ENCODE data around the gene CCDC138.

CCDC138 gene

GRCh38 chr2:108923736-108924579 is 137.4 kb downstream of the CCDC138 start:
- no peak overlapping the region for H3K27ac ChIP-seq
- TF ChIP-seq, protein P1, sequence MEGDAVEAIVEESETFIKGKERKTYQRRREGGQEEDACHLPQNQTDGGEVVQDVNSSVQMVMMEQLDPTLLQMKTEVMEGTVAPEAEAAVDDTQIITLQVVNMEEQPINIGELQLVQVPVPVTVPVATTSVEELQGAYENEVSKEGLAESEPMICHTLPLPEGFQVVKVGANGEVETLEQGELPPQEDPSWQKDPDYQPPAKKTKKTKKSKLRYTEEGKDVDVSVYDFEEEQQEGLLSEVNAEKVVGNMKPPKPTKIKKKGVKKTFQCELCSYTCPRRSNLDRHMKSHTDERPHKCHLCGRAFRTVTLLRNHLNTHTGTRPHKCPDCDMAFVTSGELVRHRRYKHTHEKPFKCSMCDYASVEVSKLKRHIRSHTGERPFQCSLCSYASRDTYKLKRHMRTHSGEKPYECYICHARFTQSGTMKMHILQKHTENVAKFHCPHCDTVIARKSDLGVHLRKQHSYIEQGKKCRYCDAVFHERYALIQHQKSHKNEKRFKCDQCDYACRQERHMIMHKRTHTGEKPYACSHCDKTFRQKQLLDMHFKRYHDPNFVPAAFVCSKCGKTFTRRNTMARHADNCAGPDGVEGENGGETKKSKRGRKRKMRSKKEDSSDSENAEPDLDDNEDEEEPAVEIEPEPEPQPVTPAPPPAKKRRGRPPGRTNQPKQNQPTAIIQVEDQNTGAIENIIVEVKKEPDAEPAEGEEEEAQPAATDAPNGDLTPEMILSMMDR (conservative IDR thresholded peaks at IDR 0.05) = no peak

DNA sequence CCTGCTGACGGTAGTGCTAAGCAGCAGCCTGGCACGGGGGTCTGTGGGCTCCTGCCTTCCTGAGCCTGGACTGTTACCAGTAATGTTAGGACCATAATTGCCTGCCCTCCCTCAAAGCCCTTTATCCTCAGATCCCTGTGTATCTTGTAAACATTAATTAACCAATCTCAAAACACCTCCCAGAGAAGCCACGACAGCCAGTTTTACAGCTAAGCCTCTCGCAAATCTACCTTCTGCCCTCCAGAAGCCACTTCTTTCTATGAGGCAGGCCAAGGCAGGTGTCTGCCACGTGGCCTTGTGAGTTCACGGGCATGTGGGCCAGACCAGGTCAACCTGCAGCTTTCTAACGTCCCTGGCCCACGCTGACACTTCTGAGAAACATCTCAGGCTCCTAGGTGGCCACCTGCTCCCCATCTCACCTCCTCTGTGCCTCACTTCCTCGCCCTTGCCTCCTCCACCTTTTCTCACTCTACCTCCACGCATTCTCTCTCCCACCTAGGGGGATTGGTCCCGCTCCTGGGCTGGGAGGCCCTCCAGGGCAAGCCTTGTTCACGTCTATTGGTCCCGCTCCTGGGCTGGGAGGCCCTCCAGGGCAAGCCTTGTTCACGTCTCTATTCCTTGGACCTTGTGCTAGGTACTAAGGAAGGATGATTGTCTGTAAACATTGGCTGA is 138.1 kb downstream of the CCDC138 start:
- H3K27ac ChIP-seq = no peak overlapping the region
- TF ChIP-seq, protein P1 (conservative IDR thresholded peaks at IDR 0.05) = no peak

- H3K27ac ChIP-seq = no peak overlapping the region
- TF ChIP-seq, protein P1 (conservative IDR thresholded peaks at IDR 0.05) = no peak
These were observed 138.7 kb downstream of the CCDC138 start for GRCh38 chr2:108925286-108925685.

- H3K27ac ChIP-seq = no peak overlapping the region
- TF ChIP-seq, protein P1 (conservative IDR thresholded peaks at IDR 0.05) = no peak
These were observed 139.2 kb downstream of the CCDC138 start for GRCh38 chr2:108925735-108926134.
